Stimulated activated CD8-positive, alpha-beta memory T cell treated with anti-CD3 and anti-CD28 coated beads, Interleukin-7, amount 100 ng/mL, for 48 hours (primary cell): ENCODE results near the gene ABCG8.
A peak's percentile ranks its signal among the peaks of the same experiment; 100 is the strongest.

Experiments
- DNase-seq, 2 donors: peaks; one replicate each; pipeline ENCODE4 v3.0.0-alpha.2; 2020; ENCODE audit warnings: low read depth in 1 of 2; ENCODE audit errors: extremely low read depth in 1 of 2

The ABCG8 gene

DNA sequence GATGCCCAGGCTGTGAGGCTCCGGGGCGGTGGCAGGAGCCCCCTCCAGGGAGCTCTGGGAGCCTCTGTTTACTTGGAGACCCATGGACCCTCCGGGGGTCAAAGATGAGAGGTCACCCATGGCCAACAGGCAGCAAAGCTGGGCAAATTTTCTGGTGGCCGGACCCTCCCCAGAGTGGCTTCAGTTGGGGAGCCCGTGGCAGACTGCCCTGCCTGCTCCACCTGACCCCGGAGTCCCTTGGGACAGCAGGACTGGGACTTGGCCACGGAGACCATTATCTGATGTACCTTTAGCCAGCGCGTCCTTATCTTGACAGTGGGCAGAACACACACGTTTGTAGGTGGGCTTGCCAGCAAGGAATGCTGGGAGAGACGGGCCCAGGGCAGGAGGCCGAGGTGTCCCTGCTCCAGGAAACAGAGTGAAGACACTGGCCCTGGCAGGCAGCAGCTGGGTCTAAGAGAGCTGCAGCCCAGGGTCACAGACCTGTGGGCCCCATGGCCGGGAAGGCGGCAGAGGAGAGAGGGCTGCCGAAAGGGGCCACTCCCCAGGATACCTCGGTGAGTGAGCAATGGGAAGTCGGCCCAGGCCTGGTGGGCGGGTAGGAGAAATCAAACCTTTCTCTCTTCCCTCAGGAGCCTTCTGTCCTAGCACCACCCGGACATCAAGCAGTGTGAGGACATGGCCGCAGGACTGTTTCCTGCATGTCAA, at the start of gene ABCG8, which contains the start of gene ABCG5:
ABCG8 (plus strand) TSS at position 412 of the 708 bp plus-strand sequence; CDS start at position 495, 83 bp downstream.
ABCG5 (minus strand) TSS at position 280 of the 708 bp plus-strand sequence; CDS start at position 120, 160 bp downstream.
- no peak for DNase-seq

DNA sequence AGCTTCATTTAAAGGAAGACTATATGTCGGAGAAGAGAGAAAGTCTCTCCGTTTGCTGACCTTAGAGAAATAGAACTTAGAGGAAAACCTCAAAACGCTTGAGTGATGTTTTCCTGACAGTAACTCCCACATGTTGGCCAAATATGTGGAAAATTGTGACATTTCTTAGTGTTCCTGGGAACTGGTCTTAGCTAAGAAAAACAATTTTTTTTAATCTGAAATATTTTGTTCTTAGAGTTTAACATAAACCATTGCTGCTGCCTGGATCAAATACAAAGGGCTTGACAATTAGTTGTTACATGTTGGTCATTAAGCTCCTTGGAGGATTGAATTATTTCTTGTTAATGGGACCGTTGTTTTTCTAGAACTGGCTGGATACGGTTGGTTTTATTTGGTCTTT, 48.6 kb upstream of the ABCG8 start:
- DNase-seq: no peak

- no peak for DNase-seq
Measured at GRCh38 chr2:43791035-43791765, 47.6 kb upstream of the ABCG8 start.

DNA sequence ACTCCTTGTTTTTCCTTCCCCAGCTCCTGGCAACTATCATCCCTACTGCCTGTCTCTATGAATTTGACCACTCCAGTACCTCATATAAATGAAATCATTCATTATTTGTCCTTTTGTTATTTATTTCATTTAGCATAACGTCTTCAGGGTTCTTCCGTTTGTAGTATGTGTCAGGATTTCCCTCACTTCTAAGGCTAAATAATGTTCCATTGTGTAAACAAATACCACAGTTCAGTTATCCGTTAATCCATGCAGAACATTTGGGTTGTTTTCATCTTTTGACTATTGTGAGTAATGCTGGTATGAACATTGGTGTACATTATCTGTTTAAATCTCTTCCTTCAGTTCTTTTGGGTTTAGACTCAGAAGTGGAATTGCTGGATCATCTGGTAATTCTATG, 46.1 kb upstream of the ABCG8 start:
- no peak for DNase-seq

DNA sequence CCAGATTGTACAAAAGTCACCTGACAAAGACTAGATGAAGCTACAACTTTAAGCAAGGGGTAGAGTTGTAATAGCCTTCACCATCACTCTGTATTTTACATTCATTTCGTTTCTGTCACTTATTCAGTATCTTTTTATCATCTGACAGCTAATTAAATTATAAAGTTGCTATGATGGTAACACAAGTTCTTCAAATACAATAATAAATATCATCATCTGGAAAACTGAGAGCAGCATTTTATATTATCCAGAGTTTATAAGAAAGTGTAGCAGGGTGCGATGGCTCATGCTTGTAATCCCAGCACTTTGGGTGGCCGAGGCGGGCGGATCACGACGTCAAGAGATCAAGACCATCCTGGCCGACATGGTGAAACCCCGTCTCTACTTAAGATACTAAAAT, 43.8 kb upstream of the ABCG8 start:
- no peak for DNase-seq

DNA sequence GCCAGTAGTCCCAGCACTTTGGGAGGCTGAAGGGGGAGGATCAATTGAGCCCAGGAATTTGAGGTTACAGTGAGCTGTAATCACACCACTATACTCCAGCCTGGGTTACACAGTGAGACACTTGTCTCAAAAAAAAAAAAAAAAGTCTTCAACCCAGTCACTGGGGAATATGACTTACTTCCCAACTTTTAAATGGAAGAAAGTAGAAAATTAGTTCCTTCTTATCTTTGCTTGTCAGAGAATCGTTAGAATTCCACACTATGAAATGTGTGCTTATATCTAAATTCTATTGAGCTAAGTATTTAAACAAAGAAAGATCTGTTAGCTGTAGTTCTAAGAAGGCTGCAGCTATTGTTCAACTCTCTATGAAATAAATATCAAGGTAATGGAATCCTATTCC, 42.6 kb upstream of the ABCG8 start:
- no peak for DNase-seq

DNA sequence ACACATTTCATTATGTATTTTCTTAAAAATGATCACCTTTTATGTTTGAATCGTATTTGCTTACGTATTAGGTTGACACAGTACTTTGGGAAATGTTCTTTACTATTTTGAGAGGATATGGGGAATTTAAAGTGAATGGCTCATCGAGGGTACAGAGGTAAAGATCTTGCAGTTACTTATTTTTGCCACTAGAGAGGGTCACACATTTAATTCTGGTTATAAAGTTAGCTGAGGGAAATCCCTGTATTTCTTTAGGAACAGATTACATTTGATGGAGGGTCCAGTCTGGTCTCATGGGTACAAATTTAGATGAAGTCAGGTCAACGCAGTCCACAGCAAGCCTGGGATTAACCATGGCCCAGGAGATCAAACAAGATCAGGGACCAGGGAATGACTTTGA, 40.5 kb upstream of the ABCG8 start:
- no peak for DNase-seq

DNA sequence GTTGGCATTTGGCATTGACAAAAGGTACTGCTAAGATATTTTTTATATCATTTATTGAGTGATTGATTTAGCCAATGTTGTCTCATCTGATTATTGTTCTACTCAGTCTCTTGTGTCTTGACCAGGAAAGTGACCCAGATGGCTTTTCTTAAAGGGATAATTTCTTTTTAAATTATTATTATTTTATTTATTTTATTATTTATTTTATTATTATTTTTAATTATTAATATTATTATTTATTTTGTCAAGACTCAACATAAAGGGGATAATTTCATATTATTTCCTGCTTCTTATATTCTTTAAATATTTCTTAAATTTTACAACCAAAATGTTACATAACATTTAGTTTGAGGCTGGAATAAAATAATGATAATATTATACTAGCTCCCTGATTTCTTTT, 37.9 kb upstream of the ABCG8 start:
- DNase-seq: no peak

GRCh38 chr2:43802135-43802534, 36.6 kb upstream of the ABCG8 start:
- DNase-seq: no peak

- DNase-seq: no peak
Measured at GRCh38 chr2:43803113-43803512, 35.7 kb upstream of the ABCG8 start.

DNA sequence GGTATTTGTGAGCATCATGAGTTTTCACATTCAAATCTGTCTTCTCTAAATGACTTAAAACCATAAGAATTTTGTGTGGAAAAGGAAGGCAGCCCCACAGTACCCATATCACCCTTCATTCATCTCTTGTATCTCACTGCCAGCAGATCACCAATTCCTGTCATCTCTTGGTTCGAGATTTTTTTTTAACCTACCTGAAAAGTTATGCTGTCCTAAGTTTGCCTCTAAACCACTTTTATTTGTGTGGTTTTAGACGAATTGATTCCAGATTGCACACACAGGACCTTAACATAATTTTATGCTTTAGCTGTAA, 32.1 kb upstream of the ABCG8 start:
- DNase-seq: no peak

GRCh38 chr2:43810452-43810851, 28.3 kb upstream of the ABCG8 start:
- DNase-seq: no peak

DNA sequence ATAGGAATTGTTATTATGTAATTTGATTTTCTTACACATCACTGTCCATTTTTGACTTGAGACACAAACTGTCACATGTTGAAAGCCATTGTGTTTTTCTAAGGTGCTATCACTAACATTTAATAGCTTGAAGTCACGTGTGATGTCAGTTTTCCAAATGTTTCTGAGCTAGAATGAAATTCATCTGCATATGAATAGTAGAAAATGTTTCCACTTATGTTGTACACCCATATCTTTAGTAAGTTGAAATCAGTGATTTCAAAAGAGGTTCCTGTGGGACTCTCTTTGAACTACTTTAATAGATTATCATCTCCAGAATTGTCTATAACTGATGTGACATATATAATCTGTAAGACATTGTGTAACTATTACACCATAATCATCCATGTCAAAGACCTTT, 27.9 kb upstream of the ABCG8 start:
- no peak for DNase-seq

DNA sequence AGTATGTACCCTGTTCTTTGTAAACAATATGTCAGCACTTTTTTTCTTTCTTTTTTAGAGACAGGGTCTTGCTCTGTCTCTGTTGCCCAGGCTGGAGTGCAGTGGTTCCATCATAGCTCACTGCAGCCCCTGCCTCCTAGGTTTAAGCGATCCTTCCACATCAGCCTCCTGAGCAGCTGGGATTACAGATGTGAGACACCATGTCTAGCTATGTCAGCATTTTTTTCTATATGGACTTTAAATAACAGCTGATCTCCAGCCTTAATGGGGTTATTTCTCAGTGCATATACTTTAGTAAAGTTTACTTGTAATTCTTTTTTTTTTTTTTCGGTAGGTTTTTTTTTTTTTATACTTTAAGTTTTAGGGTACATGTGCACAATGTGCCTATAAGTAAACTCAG, 26.8 kb upstream of the ABCG8 start:
- no peak for DNase-seq

DNA sequence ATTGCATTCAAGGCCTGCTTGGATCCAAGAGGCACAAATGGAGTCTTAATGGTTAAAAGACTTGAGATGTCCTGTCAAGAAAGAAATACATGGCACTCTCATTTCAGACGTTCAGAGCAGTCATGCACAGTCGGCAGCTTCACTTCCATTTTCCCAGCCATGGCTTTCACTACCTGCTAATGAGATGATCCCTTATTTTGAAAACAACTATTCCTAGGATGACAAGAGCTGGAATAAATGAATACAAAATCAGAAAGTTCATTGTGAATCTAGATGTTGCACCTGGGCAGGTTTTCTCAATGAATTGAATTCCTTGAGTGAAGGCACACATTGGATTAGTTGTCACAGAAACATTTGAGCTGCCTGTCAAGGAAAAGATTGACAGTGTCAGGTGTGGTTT, 25.8 kb upstream of the ABCG8 start:
- DNase-seq: no peak

- DNase-seq: no peak
Measured at GRCh38 chr2:43814711-43815110, 24.1 kb upstream of the ABCG8 start.

- peak in 1 of 2 donors; percentile 12 for DNase-seq
Measured at GRCh38 chr2:43818761-43819160, 20.0 kb upstream of the ABCG8 start.

DNA sequence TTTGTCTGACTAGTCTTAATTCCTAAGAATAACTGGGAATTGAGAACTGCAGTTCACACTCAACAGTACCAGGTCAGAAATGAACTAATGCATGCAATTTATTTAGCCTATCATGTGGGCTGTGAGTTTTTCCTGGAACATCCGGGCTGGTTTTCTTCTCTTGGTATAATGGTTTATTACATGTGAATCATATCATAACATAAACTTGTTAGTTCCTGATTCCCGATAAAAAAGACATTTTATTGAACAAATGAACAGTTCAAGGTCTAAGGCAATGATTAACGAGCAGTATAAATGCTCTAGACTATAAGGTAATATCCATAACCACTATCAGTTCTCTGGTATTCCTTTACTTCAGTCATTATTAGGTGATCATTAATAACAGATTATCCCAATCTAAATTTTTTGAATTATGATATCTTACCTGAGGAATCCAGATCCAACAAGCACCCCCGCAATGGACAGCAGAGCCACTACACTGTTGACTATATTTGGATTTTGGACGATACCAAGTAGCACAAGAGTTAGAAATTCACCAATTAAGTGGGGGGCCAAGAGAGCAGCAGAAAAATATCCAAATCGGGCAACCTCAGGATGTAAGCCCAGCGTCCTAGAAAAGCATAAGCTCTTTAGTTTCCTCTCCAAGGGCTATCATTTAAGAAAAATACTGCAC, 19.1 kb upstream of the ABCG8 start:
- DNase-seq: no peak

DNA sequence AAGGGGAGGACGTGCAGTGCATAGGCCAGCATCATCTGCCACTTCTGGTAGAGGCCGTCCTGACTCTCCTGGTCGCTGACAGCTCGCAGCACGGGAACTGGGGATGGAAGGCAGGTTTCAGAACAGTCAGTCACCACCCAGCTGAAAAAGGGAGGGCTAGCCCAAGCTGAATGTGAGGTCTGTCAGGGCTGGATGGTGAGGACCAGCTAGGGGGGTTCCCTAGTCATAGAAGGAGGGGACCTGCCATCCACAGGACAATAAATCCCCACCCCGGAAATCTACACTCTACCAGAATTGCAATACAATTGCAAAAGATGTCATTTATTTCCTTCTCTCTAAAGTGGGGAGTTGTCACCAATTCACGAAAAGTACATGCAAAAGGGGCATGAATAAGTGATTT, 15.9 kb upstream of the ABCG8 start:
- no peak for DNase-seq

DNA sequence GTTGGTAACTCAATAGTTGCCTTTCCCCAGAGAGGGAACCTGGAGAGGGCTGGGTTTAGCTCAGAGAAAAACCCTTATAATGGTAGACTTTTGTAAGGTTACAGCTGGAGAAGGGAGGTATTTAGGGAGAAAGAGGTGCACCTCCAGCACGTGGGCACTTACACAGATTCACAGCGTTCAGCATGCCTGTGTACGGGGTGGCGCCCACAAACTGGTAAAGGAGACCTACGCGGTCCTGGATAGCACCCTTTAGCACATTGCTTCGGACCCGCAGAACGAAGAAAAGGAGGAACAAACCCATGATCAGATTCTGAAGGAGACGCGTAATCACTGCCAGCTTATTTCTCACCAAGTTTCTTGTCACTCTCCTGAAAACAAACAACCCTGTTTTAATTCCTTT, 15.0 kb upstream of the ABCG8 start:
- no peak for DNase-seq

- no peak for DNase-seq
Measured at GRCh38 chr2:43824512-43824911, 14.3 kb upstream of the ABCG8 start.

DNA sequence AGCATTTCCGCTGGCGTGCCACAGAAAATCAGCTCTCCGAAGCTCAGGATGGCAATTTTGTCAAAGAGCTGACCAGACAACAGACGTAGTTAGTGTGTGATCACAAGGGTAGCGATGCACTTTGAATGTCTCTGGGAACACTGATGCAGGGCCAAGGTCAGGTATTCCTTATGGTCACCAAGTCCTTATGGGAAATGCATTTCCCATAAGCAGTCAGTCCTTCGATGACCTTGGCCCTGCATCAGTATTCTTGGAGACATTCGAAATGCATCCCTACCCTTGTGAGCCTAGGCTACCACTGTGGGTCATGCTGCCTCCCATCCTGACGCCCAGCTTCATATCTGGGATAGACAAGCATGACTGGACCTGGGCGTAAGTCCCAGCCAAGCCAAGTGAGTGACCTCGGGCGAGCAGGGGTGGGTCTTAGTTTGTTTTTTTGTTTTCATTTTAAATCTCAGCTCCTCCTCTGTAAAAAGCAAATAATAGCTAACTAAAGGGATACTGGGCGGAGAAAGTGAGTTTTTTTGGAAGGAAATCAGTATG, 13.7 kb upstream of the ABCG8 start:
- no peak for DNase-seq
